K562 (cell line): ENCODE data around the gene CDHR1. TPM values are rescaled to one million over a fixed set of nuclear protein-coding genes. Genes with fewer than 3 reads are reported as not detected.

Source experiments
- ATAC-seq: fragments of 200-7000 bp; cut with Tn5 transposase; 3 replicates; pipeline ENCODE4 v1.9.1; 2020; ENCODE audit warnings: moderate library complexity
- BruUV-seq: library from RNA; stranded (reverse); fragments of 400-500 nt; replicated peaks from 2 replicates; lab custom pipeline; 2021; lab: Mats Ljungman, UMichigan
- CTCF ChIA-PET: fragments of 300-600 bp; formaldehyde crosslinking; extraction: SDS; loops from one replicate; lab custom pipeline; 2021; ENCODE audit warnings: low intra/inter-chr PET ratio; lab: Yijun Ruan, JAX
- POLR2A ChIA-PET: fragments of 300-600, 350-650 bp; sonication (Branson Sonifier 250); formaldehyde crosslinking; extraction: SDS; loops from one replicate; lab custom pipeline; 2021; ENCODE audit warnings: antibody characterized with exemption, inconsistent platforms; lab: Yijun Ruan, JAX
- DNase-seq, 4 experiments: peaks; one replicate each; pipeline versions ENCODE4 v3.0.0 to v3.0.0-alpha.2; 2011 to 2018; ENCODE audit warnings: low spot score in 3 of 4, mixed read lengths in 3 of 4; ENCODE audit errors: extremely low read depth in 1 of 4
- FAIRE-seq: peaks from 2 replicates; lab custom pipeline; 2011; peaks lifted over from hg19 to GRCh38; lab: Jason Lieb, UNC
- H2AFZ ChIP-seq: 2 replicates; pipeline ENCODE4 v1.6.0; 2011; ENCODE audit warnings: low read depth, low read length, control low read depth, inconsistent platforms
- H3K27ac ChIP-seq: fragments of 200-600 bp; 3 replicates; pipeline ENCODE4 v1.8.0; 2011; ENCODE audit warnings: low read depth, mild to moderate bottlenecking, control low read depth, inconsistent platforms, low read length, moderate library complexity, mixed read lengths; ENCODE audit errors: extremely low read depth
- H3K27me3 ChIP-seq, 2 experiments: fragments of 300-600 bp in 1 of 2; 2 replicates in 1 of 2; 3 replicates in 1 of 2; pipeline versions ENCODE4 v1.6.0 to v1.8.0; 2011; ENCODE audit warnings: inconsistent platforms in 2 of 2, low read length in 2 of 2, mild to moderate bottlenecking in 1 of 2, mixed read lengths in 1 of 2, moderate library complexity in 1 of 2; ENCODE audit not compliant: control insufficient read depth in 2 of 2, insufficient read depth in 2 of 2
- H3K36me3 ChIP-seq: fragments of 300-600 bp; 3 replicates; pipeline ENCODE4 v1.8.0; 2011; ENCODE audit warnings: mild to moderate bottlenecking, low read length, inconsistent platforms; ENCODE audit not compliant: control insufficient read depth, insufficient read depth
- H3K4me1 ChIP-seq, 2 experiments: fragments of 200-600 bp in 1 of 2; replicated peaks in 1 of 2; 2 replicates in 1 of 2; 3 replicates in 1 of 2; pipeline versions ENCODE4 v1.5.1 to v1.8.0; 2011; ENCODE audit warnings: inconsistent platforms in 2 of 2, low read length in 2 of 2, mild to moderate bottlenecking in 1 of 2, mixed read lengths in 1 of 2, moderate library complexity in 1 of 2; ENCODE audit not compliant: control insufficient read depth in 2 of 2, insufficient read depth in 2 of 2
- H3K4me2 ChIP-seq: 2 replicates; pipeline ENCODE4 v1.6.1; 2011; ENCODE audit warnings: low read length, control low read depth, inconsistent platforms, mixed read lengths; ENCODE audit not compliant: insufficient read depth
- H3K4me3 ChIP-seq: fragments of 200-600 bp; sonication (generic), shearing (Covaris generic); 2 replicates; pipeline ENCODE4 v1.5.1; 2016; ENCODE audit warnings: control low read depth, inconsistent platforms
- H3K79me2 ChIP-seq: fragments of 200-600 bp; 3 replicates; pipeline ENCODE4 v1.8.0; 2011; ENCODE audit warnings: low read length, inconsistent platforms; ENCODE audit not compliant: control insufficient read depth, insufficient read depth
- H3K9ac ChIP-seq, 2 experiments: 2 replicates each; pipeline versions ENCODE4 v1.6.0 to v1.6.1; 2011; ENCODE audit warnings: low read depth in 2 of 2, low read length in 2 of 2, control low read depth in 1 of 2, inconsistent platforms in 1 of 2, mild to moderate bottlenecking in 1 of 2, mixed read lengths in 1 of 2; ENCODE audit not compliant: insufficient read depth in 1 of 2
- H3K9me1 ChIP-seq: one replicate; pipeline ENCODE4 v1.6.0; 2011; ENCODE audit warnings: inconsistent platforms, mild to moderate bottlenecking, low read length, moderate library complexity; ENCODE audit not compliant: control insufficient read depth, insufficient read depth
- H3K9me3 ChIP-seq: replicated peaks from 2 replicates; pipeline ENCODE4 v1.5.1; 2011; ENCODE audit warnings: low read depth, low read length, inconsistent platforms; ENCODE audit not compliant: control insufficient read depth, insufficient read depth
- H4K20me1 ChIP-seq: replicated peaks from 2 replicates; pipeline ENCODE4 v1.6.1; 2011; ENCODE audit warnings: low read length, inconsistent platforms, mixed read lengths; ENCODE audit not compliant: control insufficient read depth, insufficient read depth
- CBFA2T3 ChIP-seq: fragments of 450-650 bp; IDR thresholded peaks from 2 replicates; pipeline ENCODE4 v1.6.1; 2017
- CCAR2 ChIP-seq: fragments of 200-400 bp; formaldehyde crosslinking; IDR thresholded peaks from 2 replicates; pipeline ENCODE4 v1.6.1; 2017; ENCODE audit warnings: mild to moderate bottlenecking, low read depth, low read length
- MTF1 ChIP-seq: fragments of 250-450 bp; sonication (Bioruptor Pico); IDR thresholded peaks from 2 replicates; pipeline ENCODE4 v1.9.0; 2021; ENCODE audit warnings: moderate library complexity, mild to moderate bottlenecking, inconsistent platforms, borderline replicate concordance
- POLR2AphosphoS2 ChIP-seq: IDR thresholded peaks from 2 replicates; pipeline ENCODE4 v1.6.1; 2012; ENCODE audit warnings: low read length, improper control_type of control experiment
- PRDM10 ChIP-seq: fragments of 450-650 bp; IDR thresholded peaks from 2 replicates; pipeline ENCODE4 v1.6.1; 2018; ENCODE audit not compliant: partially characterized antibody
- STAT5A ChIP-seq: IDR thresholded peaks from 2 replicates; pipeline ENCODE4 v1.6.1; 2012; ENCODE audit warnings: low read length, inconsistent platforms, borderline replicate concordance
- ZNF644 ChIP-seq: fragments of 200-800 bp; sonication (Bioruptor generic); IDR thresholded peaks from 2 replicates; pipeline ENCODE4 v1.6.1; 2016; ENCODE audit warnings: low read depth, missing genetic modification characterization, missing compliant biosample characterization
- WGBS: fragments of 100-300 bp; shearing (Covaris generic); methylation state at CpG from one replicate; pipeline ENCODE4 v1.1.6; 2016; ENCODE audit warnings: low coverage, mixed read lengths; ENCODE audit not compliant: insufficient coverage; ENCODE audit errors: missing lambda C conversion rate; 5-methylcytosine and 5-hydroxymethylcytosine counted together
- in situ Hi-C: fragments of 300-500 bp; cut with MboI; formaldehyde crosslinking; loops from 4 replicates; pipeline ENCODE4 v1.15.0; 2018; ENCODE audit warnings: inconsistent platforms, mixed read lengths
- intact Hi-C: fragments of 100-400 bp; cut with micrococcal nuclease; formaldehyde crosslinking; loops from 2 replicates; pipeline ENCODE4 v1.14.2; 2022
- polyA plus RNA-seq, 8 experiments: library from polyadenylated mRNA; depleted of rRNA in 4 of 8; stranded (reverse) in 5 of 8; unstranded in 3 of 8; fragments of >200 nt; fragmentation: Nextera tagmentation in 2 of 8; fragmentation: Illumina TruSeq in 1 of 8; extraction: Ambion mirVana in 2 of 8; extraction: Trizol in 1 of 8; gene quantifications; 2 replicates each; pipeline versions ENCODE4 v1.2.1 to v1.2.3, GENCODE V29; 2011 to 2014; ENCODE audit warnings: inconsistent platforms in 1 of 8, missing spikeins in 1 of 8
- total RNA-seq, 7 experiments: library from RNA; depleted of rRNA in 6 of 7; stranded (reverse); fragments of >200 nt in 6 of 7; fragmentation: Illumina TruSeq in 2 of 7; extraction: Trizol in 2 of 7; gene quantifications; 2 replicates each; pipeline versions ENCODE4 v1.2.1 to v1.2.3, GENCODE V29; 2011 to 2021; ENCODE audit warnings: low replicate concordance in 1 of 7
- TF ChIP-seq, protein P1 (sequence below): IDR thresholded peaks from 2 replicates; pipeline ENCODE4 v1.6.1; 2012; ENCODE audit warnings: low read depth, low read length, improper control_type of control experiment, borderline replicate concordance
- TF ChIP-seq, protein P2 (sequence below): IDR thresholded peaks from 3 replicates; pipeline ENCODE4 v1.6.1; 2011; ENCODE audit warnings: borderline replicate concordance, mild to moderate bottlenecking, moderate library complexity; ENCODE audit not compliant: insufficient read length; ENCODE audit errors: extremely low read depth

CDHR1 gene
- total and polyA plus RNA-seq, 9 of the 15 experiments (the other 6 are each of a cell fraction or from before 2014, with no cell fraction given), result 0.03 to 0.99 (median 0.20) TPM

DNA sequence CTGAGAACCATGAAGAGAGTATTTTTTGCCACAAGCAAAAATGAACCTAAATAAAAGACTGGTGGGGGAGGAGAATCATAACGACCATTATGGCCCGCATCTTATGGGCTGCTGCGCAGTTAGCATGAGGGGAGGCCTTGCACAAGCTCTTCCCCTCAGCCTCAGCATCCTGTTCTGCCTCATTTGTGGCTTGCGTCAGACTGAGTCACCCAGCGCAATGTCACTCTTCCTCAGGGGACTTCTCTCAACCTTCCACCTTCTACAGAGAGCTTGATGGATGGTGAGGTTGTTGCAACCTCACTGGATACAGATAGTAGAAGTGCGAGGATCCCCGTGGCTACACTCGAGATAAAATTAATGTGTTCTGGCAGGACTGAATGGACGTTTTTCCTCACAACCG is 37.6 kb upstream of the CDHR1 start:
- Histone ChIP-seq H2AFZ (no peak overlapping the region), H3K4me2 (no peak overlapping the region), H4K20me1 (peaks cover 2% of the 10 kb centered on the region; the same call in 1 of the 2 replicates), H3K9me3 (no peaks in the 10 kb centered on the region), H3K9me1 (no peaks in the 10 kb centered on the region), H3K79me2 (no peaks in the 10 kb centered on the region), H3K36me3 (peaks cover 34% of the 10 kb centered on the region), H3K27ac (no peak overlapping the region), H3K4me3 (no peak overlapping the region), H3K4me1 (no peaks in the 10 kb centered on the region), H3K9ac (no peak overlapping the region), H3K27me3 (peaks cover 5 to 9% of the 10 kb centered on the region in 2 experiments)
- in situ Hi-C loops, result no loop called here
- intact Hi-C loops, result no loop called here
- 12% methylated on average over 10 of the region's 10 CpGs for WGBS
- peak in 2 of 4 experiments; percentile 21 to 60 for DNase-seq
- peak; percentile 90 for ATAC-seq
- POLR2A ChIA-PET, result interaction anchor here (0.7 to 2.3 kb wide), 8 partner anchors 8 to 89 kb away, joined by 3 to 14 read pairs (median 7); partner anchors contain the start of genes GHITM and GPR15LG
- CTCF ChIA-PET, result no interaction called here
- FAIRE-seq, result peak; percentile 6
- no TSS peak for BruUV-seq
- TF ChIP-seq CCAR2 (no peak), MTF1 (CRISPR knock-in tag) (no peak), ZNF644 (tag) (no peak), CBFA2T3 (no peak), POLR2AphosphoS2 (peak; percentile 95; the same call in 1 of the 2 replicates), STAT5A (no peak), PRDM10 (no peak)
- TF ChIP-seq, protein P1, sequence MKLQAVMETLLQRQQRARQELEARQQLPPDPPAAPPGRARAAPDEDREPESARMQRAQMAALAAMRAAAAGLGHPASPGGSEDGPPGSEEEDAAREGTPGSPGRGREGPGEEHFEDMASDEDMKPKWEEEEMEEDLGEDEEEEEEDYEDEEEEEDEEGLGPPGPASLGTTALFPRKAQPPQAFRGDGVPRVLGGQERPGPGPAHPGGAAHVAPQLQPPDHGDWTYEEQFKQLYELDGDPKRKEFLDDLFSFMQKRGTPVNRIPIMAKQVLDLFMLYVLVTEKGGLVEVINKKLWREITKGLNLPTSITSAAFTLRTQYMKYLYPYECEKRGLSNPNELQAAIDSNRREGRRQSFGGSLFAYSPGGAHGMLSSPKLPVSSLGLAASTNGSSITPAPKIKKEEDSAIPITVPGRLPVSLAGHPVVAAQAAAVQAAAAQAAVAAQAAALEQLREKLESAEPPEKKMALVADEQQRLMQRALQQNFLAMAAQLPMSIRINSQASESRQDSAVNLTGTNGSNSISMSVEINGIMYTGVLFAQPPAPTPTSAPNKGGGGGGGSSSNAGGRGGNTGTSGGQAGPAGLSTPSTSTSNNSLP, result no peak
- TF ChIP-seq, protein P2, sequence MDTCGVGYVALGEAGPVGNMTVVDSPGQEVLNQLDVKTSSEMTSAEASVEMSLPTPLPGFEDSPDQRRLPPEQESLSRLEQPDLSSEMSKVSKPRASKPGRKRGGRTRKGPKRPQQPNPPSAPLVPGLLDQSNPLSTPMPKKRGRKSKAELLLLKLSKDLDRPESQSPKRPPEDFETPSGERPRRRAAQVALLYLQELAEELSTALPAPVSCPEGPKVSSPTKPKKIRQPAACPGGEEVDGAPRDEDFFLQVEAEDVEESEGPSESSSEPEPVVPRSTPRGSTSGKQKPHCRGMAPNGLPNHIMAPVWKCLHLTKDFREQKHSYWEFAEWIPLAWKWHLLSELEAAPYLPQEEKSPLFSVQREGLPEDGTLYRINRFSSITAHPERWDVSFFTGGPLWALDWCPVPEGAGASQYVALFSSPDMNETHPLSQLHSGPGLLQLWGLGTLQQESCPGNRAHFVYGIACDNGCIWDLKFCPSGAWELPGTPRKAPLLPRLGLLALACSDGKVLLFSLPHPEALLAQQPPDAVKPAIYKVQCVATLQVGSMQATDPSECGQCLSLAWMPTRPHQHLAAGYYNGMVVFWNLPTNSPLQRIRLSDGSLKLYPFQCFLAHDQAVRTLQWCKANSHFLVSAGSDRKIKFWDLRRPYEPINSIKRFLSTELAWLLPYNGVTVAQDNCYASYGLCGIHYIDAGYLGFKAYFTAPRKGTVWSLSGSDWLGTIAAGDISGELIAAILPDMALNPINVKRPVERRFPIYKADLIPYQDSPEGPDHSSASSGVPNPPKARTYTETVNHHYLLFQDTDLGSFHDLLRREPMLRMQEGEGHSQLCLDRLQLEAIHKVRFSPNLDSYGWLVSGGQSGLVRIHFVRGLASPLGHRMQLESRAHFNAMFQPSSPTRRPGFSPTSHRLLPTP, result no peak
